GM18951 (cell line): ENCODE data around the gene PLCB4.

Experiments
- POLR2A ChIP-seq: IDR thresholded peaks from 4 replicates; pipeline ENCODE4 v1.6.1; 2011; ENCODE audit warnings: mild to moderate bottlenecking; ENCODE audit not compliant: insufficient read length, insufficient read depth; ENCODE audit errors: extremely low read depth
- in situ Hi-C: fragments of 300-500 bp; cut with MboI; formaldehyde crosslinking; loops from one replicate; pipeline ENCODE4 v1.12.0; 2022; ENCODE audit warnings: low sequenced_read_pairs, mixed read lengths, inconsistent platforms; ENCODE audit not compliant: unreplicated experiment

The PLCB4 gene

GRCh38 chr20:9223296-9223695, 154.4 kb downstream of the PLCB4 start:
- in situ Hi-C loops = no loop called here
- TF ChIP-seq POLR2A = no peak

GRCh38 chr20:9225879-9226278, 157.0 kb downstream of the PLCB4 start:
- in situ Hi-C loops = no loop called here
- no peak for TF ChIP-seq POLR2A

- TF ChIP-seq POLR2A = no peak
- in situ Hi-C loops = no loop called here
Measured at GRCh38 chr20:9227896-9228615, 159.2 kb downstream of the PLCB4 start.

- in situ Hi-C loops = no loop called here
- TF ChIP-seq POLR2A = no peak
Measured at GRCh38 chr20:9228774-9229450, 160.0 kb downstream of the PLCB4 start.

- no peak for TF ChIP-seq POLR2A
- in situ Hi-C loops = no loop called here
Measured at GRCh38 chr20:9230406-9230805, 161.5 kb downstream of the PLCB4 start.

- TF ChIP-seq POLR2A = no peak
- in situ Hi-C loops = no loop called here
Measured at GRCh38 chr20:9233804-9234203, 164.9 kb downstream of the PLCB4 start.

- in situ Hi-C loops = no loop called here
Measured at GRCh38 chr20:9235518-9235917, 166.6 kb downstream of the PLCB4 start.

GRCh38 chr20:9236458-9236857, 167.6 kb downstream of the PLCB4 start:
- no peak for TF ChIP-seq POLR2A
- in situ Hi-C loops = no loop called here

More at GRCh38 chr20:9235518-9235917, 166.6 kb downstream of the PLCB4 start:
- TF ChIP-seq POLR2A = no peak

- no peak for TF ChIP-seq POLR2A
- in situ Hi-C loops = no loop called here
Measured at GRCh38 chr20:9241232-9241692, 172.4 kb downstream of the PLCB4 start.

GRCh38 chr20:9241721-9242427, 173.0 kb downstream of the PLCB4 start:
- in situ Hi-C loops = no loop called here
- no peak for TF ChIP-seq POLR2A

GRCh38 chr20:9243986-9244385, 175.1 kb downstream of the PLCB4 start:
- in situ Hi-C loops = no loop called here
- no peak for TF ChIP-seq POLR2A

GRCh38 chr20:9244811-9245210, 175.9 kb downstream of the PLCB4 start:
- TF ChIP-seq POLR2A = no peak
- in situ Hi-C loops = no loop called here

GRCh38 chr20:9246731-9247130, 177.8 kb downstream of the PLCB4 start:
- in situ Hi-C loops = no loop called here
- no peak for TF ChIP-seq POLR2A
